GM06990 (cell line): ENCODE results near the gene TASL.

Experiments used
- DNase-seq: peaks from one replicate; pipeline ENCODE4 v3.0.0-alpha.2; 2011; ENCODE audit not compliant: insufficient read length; ENCODE audit errors: extremely low read depth
- H3K27me3 ChIP-seq: replicated peaks from 2 replicates; pipeline ENCODE4 v1.6.0; 2011; ENCODE audit warnings: low read length; ENCODE audit not compliant: control insufficient read depth, insufficient read depth
- H3K36me3 ChIP-seq: 2 replicates; pipeline ENCODE4 v1.5.1; 2011; ENCODE audit warnings: low read length; ENCODE audit not compliant: control insufficient read depth, insufficient read depth
- H3K4me3 ChIP-seq: replicated peaks from 2 replicates; pipeline ENCODE4 v1.5.1; 2011; ENCODE audit warnings: low read depth, mild to moderate bottlenecking, control low read depth, low read length
- CTCF ChIP-seq: IDR thresholded peaks from 2 replicates; pipeline ENCODE4 v1.5.1; 2011; ENCODE audit warnings: low read length, control low read depth, mild to moderate bottlenecking, inconsistent platforms; ENCODE audit not compliant: insufficient read depth, poor library complexity, severe bottlenecking

The TASL gene

DNA sequence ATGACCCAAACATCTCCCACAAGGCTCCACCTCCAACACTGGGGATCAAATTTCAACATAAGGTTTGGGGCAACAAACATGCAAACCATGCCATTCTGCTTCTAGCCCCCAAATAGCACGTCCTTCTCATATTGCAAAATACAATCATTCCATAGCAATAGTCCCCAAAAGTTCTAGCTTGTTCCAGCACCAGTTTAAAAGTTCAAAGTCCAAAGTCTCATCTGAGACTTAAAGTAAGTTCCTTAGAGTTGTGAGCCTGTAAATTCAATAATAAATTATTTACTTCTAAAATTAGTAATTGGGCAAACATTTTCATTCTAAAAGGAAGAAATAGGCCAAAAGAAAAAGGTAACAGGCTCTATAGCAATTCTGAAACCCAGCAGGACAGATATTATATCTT is 8.9 kb upstream of the TASL start:
- no peak for DNase-seq
- H3K4me3 ChIP-seq, result no peak overlapping the region
- no peak for TF ChIP-seq CTCF
- no peaks in the 10 kb centered on the region for H3K27me3 ChIP-seq
- H3K36me3 ChIP-seq, result no peaks in the 10 kb centered on the region

DNA sequence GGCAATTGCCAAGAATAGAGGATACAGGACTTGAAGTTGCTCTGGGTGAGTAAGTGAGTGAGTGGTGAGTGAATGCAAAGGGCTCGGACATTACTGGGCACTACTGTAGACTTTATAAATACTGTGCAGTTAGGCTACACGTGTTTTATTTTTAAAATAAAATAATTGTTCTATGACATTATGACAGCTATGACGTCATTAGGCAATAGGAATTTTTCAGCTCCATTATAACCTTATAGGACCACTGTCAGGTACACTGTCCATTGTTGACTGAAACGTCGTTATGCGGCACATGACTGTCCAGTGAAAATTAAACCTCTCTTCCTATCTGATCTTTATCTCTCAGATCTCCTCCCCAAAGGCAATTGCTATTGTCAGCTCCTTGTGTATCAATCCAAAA is 5.1 kb upstream of the TASL start:
- no peaks in the 10 kb centered on the region for H3K27me3 ChIP-seq
- no peak overlapping the region for H3K4me3 ChIP-seq
- no peak for TF ChIP-seq CTCF
- DNase-seq, result no peak
- no peaks in the 10 kb centered on the region for H3K36me3 ChIP-seq

- no peak for DNase-seq
- Histone ChIP-seq H3K27me3 (no peaks in the 10 kb centered on the region), H3K36me3 (no peaks in the 10 kb centered on the region), H3K4me3 (no peak overlapping the region)
- TF ChIP-seq CTCF, result no peak
Measured at GRCh38 chrX:30580641-30581040, 3.1 kb upstream of the TASL start.

DNA sequence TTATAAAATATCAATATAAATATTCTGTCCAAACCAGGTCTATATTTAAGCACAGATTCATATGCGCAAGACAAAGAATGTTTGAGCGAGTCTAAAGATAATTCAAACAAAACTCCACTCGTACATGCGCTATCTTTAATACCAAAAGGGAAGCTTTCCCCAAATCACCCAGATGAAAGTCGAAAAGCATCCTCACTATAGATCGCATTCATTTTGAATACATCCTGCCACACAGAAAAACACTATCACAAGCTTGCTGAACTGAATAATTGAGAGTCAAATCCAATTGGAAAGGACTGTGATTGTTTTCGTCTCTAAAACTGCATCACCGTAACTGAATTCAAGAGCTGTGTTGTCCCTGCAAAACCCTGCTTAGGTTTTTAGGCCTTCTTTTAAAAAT is 685 bp downstream of the TASL start:
- H3K27me3 ChIP-seq, result no peaks in the 10 kb centered on the region
- no peak for TF ChIP-seq CTCF
- no peak for DNase-seq
- H3K36me3 ChIP-seq, result no peaks in the 10 kb centered on the region
- H3K4me3 ChIP-seq, result peak overlapping the region; percentile 56

- H3K36me3 ChIP-seq, result no peaks in the 10 kb centered on the region
- H3K4me3 ChIP-seq, result peak overlapping the region; percentile 10
- DNase-seq, result no peak
- no peaks in the 10 kb centered on the region for H3K27me3 ChIP-seq
- TF ChIP-seq CTCF, result no peak
Measured at GRCh38 chrX:30573125-30573524, 4.4 kb downstream of the TASL start.

DNA sequence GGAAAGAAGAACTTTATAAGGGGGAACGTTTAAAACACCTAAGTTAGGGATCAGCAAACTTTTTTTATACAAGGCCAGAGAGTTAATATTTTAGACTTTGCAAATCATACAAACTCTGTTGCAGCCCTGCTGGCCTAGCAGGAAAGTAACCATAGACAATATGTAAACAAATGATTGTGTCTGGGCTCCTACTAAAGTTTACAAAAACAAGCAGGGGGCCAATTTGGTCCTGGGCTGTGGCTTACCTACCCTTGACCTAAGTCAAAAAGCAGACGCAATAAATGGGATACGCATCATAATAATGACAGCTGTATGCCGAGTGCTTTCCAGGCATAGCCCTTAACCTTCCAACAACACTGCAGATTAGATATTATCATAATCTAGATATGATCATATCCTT is 4.9 kb downstream of the TASL start:
- Histone ChIP-seq H3K36me3 (no peaks in the 10 kb centered on the region), H3K27me3 (no peaks in the 10 kb centered on the region), H3K4me3 (peak overlapping the region; percentile 25)
- no peak for TF ChIP-seq CTCF
- no peak for DNase-seq
